Adrenal gland (tissue), 19 donors: ENCODE results near the gene KIF26A. TPM values are rescaled to one million over a fixed set of nuclear protein-coding genes. Genes with fewer than 3 reads are reported as not detected.
A peak's percentile ranks its signal among the peaks of the same experiment; 100 is the strongest.

Source experiments
- DNase-seq, 7 donors: peaks; one replicate each; pipeline ENCODE4 v3.0.0-alpha.2; 2019 to 2020
- H3K27ac ChIP-seq, 5 donors: fragments of 200-600 bp; sonication (generic) in 4 of 5; 1 replicate in 3 of 5; 2 replicates in 2 of 5; pipeline versions ENCODE4 v1.5.1 to v1.8.0; 2016 to 2020; ENCODE audit warnings: mild to moderate bottlenecking in 1 of 5
- H3K27me3 ChIP-seq: fragments of 200-600 bp; 2 replicates; pipeline ENCODE4 v1.8.0; 2021
- H3K36me3 ChIP-seq, 2 donors: fragments of 200-600 bp; replicated peaks in 1 of 2; 1 replicate in 1 of 2; 2 replicates in 1 of 2; pipeline versions ENCODE4 v1.5.1 to v1.8.0; 2018 to 2022
- H3K4me1 ChIP-seq, 2 donors: fragments of 200-600 bp; replicated peaks in 1 of 2; 1 replicate in 1 of 2; 2 replicates in 1 of 2; pipeline versions ENCODE4 v1.5.1 to v1.8.0; 2018 to 2021
- H3K4me3 ChIP-seq, 4 donors: fragments of 200-600 bp; sonication (generic) in 3 of 4; one replicate each; pipeline ENCODE4 v1.5.1; 2016 to 2018
- H3K9me3 ChIP-seq, 3 donors: fragments of 200-600 bp; sonication (generic) in 1 of 3; replicated peaks in 1 of 3; 1 replicate in 2 of 3; 2 replicates in 1 of 3; pipeline versions ENCODE4 v1.5.1 to v1.8.0; 2016 to 2021
- CTCF ChIP-seq, 6 experiments: fragments of 450-650 bp in 4 of 6; fragments of 200-600 bp in 2 of 6; sonication (generic) in 1 of 6; IDR thresholded peaks; 1 replicate in 5 of 6; 2 replicates in 1 of 6; pipeline versions ENCODE4 v1.5.1 to v1.8.0; 2016 to 2021; ENCODE audit warnings: antibody characterized with exemption in 6 of 6, mild to moderate bottlenecking in 2 of 6, moderate library complexity in 1 of 6
- POLR2A ChIP-seq, 2 donors: fragments of 450-650 bp; IDR thresholded peaks; one replicate each; pipeline ENCODE4 v1.6.1; 2017; ENCODE audit warnings: antibody characterized with exemption in 2 of 2, mild to moderate bottlenecking in 2 of 2, moderate library complexity in 1 of 2
- WGBS, 4 donors: extraction: QIAGEN DNeasy Blood & Tissue Kit in 2 of 4; methylation state at CpG; one replicate each; pipeline versions ENCODE4 v1.1.5 to v1.1.7; 2013 to 2017; 5-methylcytosine and 5-hydroxymethylcytosine counted together
- intact Hi-C, 2 donors: fragments of 100-400 bp; cut with DNase I; formaldehyde crosslinking; loops; one replicate each; pipeline versions ENCODE4 v1.14.1 to v1.15.0; 2022 to 2023
- long read RNA-seq, 10 donors: library from polyadenylated mRNA in 3 of 10; unstranded in 2 of 10; stranded (forward) in 1 of 10; transcript quantifications; one replicate each; pipeline ENCODE4 v2.0.0 and lab custom pipeline, GENCODE V29; 2021 to 2026
- polyA plus RNA-seq, 3 donors: library from polyadenylated mRNA; stranded (reverse); fragments of 200-250 nt in 2 of 3; fragments of 350-450 nt in 1 of 3; fragmentation: Illumina TruSeq in 1 of 3; extraction: RNeasy Lipid Tissue Mini Kit (QIAGEN cat#74804) in 1 of 3; gene quantifications; one replicate each; pipeline ENCODE4 v1.2.3, GENCODE V29; 2013 to 2014
- total RNA-seq, 9 donors: library from RNA; depleted of rRNA in 4 of 9; stranded (reverse); fragments of >200 nt in 4 of 9; fragments of 120-200 nt in 1 of 9; fragmentation: NEBNext Ultra II Directional in 1 of 9; extraction: Animal tissue kit (Norgen Biotek cat#: 25700) in 1 of 9; gene quantifications; one replicate each; pipeline versions ENCODE4 v1.1.0 to v1.2.4, GENCODE V29; 2013 to 2023
- donor health status: healthy with polysubstance abuse.
- donor health status: Bipolar disorder and iron deficiency.
- donor health status: DM: yes; HTN: yes; CAD: no.
- donor health status: DM: no; HTN: no; CAD: no.
- donor health status: DM: no; HTN: no; CAD: no.
- donor health status: DM: yes; HTN: yes; CAD: no.

KIF26A gene
- total RNA-seq (10 to 100 TPM in 4 of 9 donors, 1 to 10 TPM in 5; 1.8 to 23.9 (median 7.1) TPM), polyA plus RNA-seq (10 to 100 TPM in 1 of 3 donors, 1 to 10 TPM in 1, under 1 TPM in 1; 0.49 to 16.1 (median 2.5) TPM)
- long read RNA-seq, donor 1 = 0 reads
- long read RNA-seq, donor 2 = 0 reads
- long read RNA-seq, donor 3 = 0 reads
- long read RNA-seq, donor 4 = 0 reads
- long read RNA-seq, donor 5, partial matches to known transcripts = 8 of 9 reads
- long read RNA-seq, donor 5, other reads (novel, unspliced or antisense) = 1 of 9 reads
- long read RNA-seq, donor 6, partial matches to known transcripts = 0 of 1 reads
- long read RNA-seq, donor 6, other reads (novel, unspliced or antisense) = 1 of 1 reads
- long read RNA-seq, donor 7 = 0 reads
- long read RNA-seq, donor 8 = 0 reads
- long read RNA-seq, donor 9 = 0 reads
- long read RNA-seq, donor 10 = 0 reads

GRCh38 chr14:104138098-104138717 lies at the start of gene KIF26A:
Gene KIF26A, plus strand, starts transcription at chr14:104138587. Its CDS starts 136 bp downstream, at chr14:104138723.
- Histone ChIP-seq H3K27me3 (peaks cover 49% of the 10 kb centered on the region), H3K4me3 (peak within 1 kb of the TSS in 2 of 4 donors; percentile 15 to 65), H3K9me3 (no peaks in the 10 kb centered on the region), H3K27ac (peak within 1 kb of the TSS in 2 of 5 donors; percentile 15 to 62), H3K36me3 (no peaks in the 10 kb centered on the region), H3K4me1 (peaks cover 0 to 17% of the 10 kb centered on the region in 2 donors)
- intact Hi-C loops = loop anchor here (5.0 to 10.0 kb wide), 3 partner anchors 429 to 504 kb away; no protein-coding TSS in a partner anchor
- peak in 4 of 7 donors; percentile 14 to 55 (median 22) for DNase-seq
- TF ChIP-seq POLR2A (IDR thresholded peaks at IDR 0.05) = peak in 1 of 2 donors; percentile 54
- no peak for TF ChIP-seq CTCF (IDR thresholded peaks at IDR 0.05)
- 0 to 1% methylated on average over 60 to 73 of the region's 77 CpGs; no CpG with 5 or more reads in 2 of the 4 donors for WGBS, 4 donors

GRCh38 chr14:104090071-104090748 lies 48.2 kb upstream of the KIF26A start:
- intact Hi-C loops = no loop called here
- no peak for TF ChIP-seq CTCF (IDR thresholded peaks at IDR 0.05)
- no peak for TF ChIP-seq POLR2A (IDR thresholded peaks at IDR 0.05)
- Histone ChIP-seq H3K4me1 (no peaks in the 10 kb centered on the region), H3K27me3 (peaks cover 3% of the 10 kb centered on the region), H3K4me3 (no peak overlapping the region), H3K9me3 (no peaks in the 10 kb centered on the region), H3K36me3 (no peaks in the 10 kb centered on the region), H3K27ac (no peak overlapping the region)
- WGBS, 4 donors = 88 to 92% (median 91%) methylated on average over 11 to 20 of the region's 20 CpGs
- no peak for DNase-seq

GRCh38 chr14:104091061-104091926 lies 47.1 kb upstream of the KIF26A start:
- Histone ChIP-seq H3K4me3 (no peak overlapping the region), H3K4me1 (no peaks in the 10 kb centered on the region), H3K36me3 (no peaks in the 10 kb centered on the region), H3K27me3 (peaks cover 9% of the 10 kb centered on the region), H3K9me3 (no peaks in the 10 kb centered on the region), H3K27ac (no peak overlapping the region)
- no peak for DNase-seq
- no peak for TF ChIP-seq POLR2A (IDR thresholded peaks at IDR 0.05)
- TF ChIP-seq CTCF (IDR thresholded peaks at IDR 0.05) = no peak
- WGBS, 4 donors = 57 to 78% (median 71%) methylated on average over 10 to 26 of the region's 26 CpGs
- intact Hi-C loops = no loop called here
